ENCODE measurements around the gene LETM1. TPM values are rescaled to one million over a fixed set of nuclear protein-coding genes. Genes with fewer than 3 reads are reported as not detected.

Gene LETM1
- total RNA-seq, 1 donor from 2014 or later, result 39.8 TPM

- no peak for ATAC-seq
- no peak for DNase-seq (ENCODE audit: missing footprints)
- intact Hi-C loops (cut with DNase I), result no loop called here
These were observed 40.6 kb downstream of the LETM1 start for GRCh38 chr4:1815096-1815996.

GRCh38 chr4:1814453-1814852, 41.5 kb downstream of the LETM1 start:
- DNase-seq (ENCODE audit: missing footprints) (no peak), ATAC-seq (no peak)
- intact Hi-C loops (cut with DNase I), result no loop called here

DNA sequence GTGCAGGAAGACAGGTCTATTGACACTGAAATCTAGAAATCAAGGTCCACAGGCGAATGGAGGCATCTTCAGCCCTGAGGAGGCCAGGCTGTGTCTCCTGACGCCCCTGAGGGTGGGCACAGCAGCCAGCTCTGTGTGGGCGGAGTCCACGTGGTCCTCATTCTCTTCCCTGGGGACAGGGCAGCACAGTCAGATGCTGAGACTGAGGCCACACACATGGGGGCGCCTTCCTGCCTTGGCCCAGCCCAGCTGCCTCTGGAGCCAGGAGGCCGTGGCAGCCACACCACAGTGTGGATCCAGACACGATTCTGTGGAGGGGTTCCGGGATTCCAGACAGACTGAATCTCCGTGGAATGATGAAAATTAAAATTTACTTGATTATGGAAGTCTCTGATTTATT, 42.0 kb downstream of the LETM1 start:
- intact Hi-C loops (cut with DNase I), result no loop called here
- ATAC-seq (no peak), DNase-seq (ENCODE audit: missing footprints) (no peak)

GRCh38 chr4:1813231-1813630, 42.7 kb downstream of the LETM1 start:
- no peak for DNase-seq (ENCODE audit: missing footprints)
- no peak for ATAC-seq
- intact Hi-C loops (cut with DNase I), result no loop called here

GRCh38 chr4:1812720-1813119, 43.2 kb downstream of the LETM1 start:
- intact Hi-C loops (cut with DNase I), result no loop called here
- DNase-seq (ENCODE audit: missing footprints), result no peak
- ATAC-seq, result no peak

DNA sequence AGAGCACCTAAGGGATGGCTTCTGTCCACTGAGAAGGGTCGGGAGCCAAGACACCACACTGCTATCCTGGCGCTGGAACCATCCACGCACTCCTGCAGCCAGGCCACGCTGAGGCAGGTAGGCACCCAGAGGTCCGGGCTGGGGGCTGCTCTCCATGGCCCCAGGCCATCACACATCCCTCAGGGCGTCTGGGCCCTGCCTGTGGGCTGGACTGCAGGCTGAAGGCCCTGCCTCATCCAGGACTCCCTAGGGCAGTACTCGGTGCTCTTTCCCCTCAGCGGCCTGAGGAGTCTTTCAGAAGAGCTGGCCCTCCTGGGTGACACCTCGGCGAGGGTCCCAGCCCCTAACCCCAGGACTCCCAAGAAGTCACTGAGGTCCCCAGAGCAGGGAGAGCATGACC, 45.2 kb downstream of the LETM1 start:
- DNase-seq (ENCODE audit: missing footprints), result no peak
- intact Hi-C loops (cut with DNase I), result loop anchor here (1.0 kb wide), 1 partner anchor 64 kb away; no protein-coding TSS in a partner anchor
- ATAC-seq, result no peak

GRCh38 chr4:1809754-1810502, 46.0 kb downstream of the LETM1 start:
- DNase-seq (ENCODE audit: missing footprints), result peak; percentile 80
- intact Hi-C loops (cut with DNase I), result loop anchor here (1.0 kb wide), 1 partner anchor 64 kb away; no protein-coding TSS in a partner anchor
- peak; percentile 55 for ATAC-seq

- DNase-seq (ENCODE audit: missing footprints), result no peak
- intact Hi-C loops (cut with DNase I), result no loop called here
- no peak for ATAC-seq
These were observed 46.9 kb downstream of the LETM1 start for GRCh38 chr4:1808851-1809753.

GRCh38 chr4:1808396-1808795, 47.6 kb downstream of the LETM1 start:
- ATAC-seq, result no peak
- intact Hi-C loops (cut with DNase I), result no loop called here
- DNase-seq (ENCODE audit: missing footprints), result no peak

- DNase-seq (ENCODE audit: missing footprints) (no peak), ATAC-seq (no peak)
- intact Hi-C loops (cut with DNase I), result no loop called here
These were observed 48.6 kb downstream of the LETM1 start for GRCh38 chr4:1807332-1807777.

DNA sequence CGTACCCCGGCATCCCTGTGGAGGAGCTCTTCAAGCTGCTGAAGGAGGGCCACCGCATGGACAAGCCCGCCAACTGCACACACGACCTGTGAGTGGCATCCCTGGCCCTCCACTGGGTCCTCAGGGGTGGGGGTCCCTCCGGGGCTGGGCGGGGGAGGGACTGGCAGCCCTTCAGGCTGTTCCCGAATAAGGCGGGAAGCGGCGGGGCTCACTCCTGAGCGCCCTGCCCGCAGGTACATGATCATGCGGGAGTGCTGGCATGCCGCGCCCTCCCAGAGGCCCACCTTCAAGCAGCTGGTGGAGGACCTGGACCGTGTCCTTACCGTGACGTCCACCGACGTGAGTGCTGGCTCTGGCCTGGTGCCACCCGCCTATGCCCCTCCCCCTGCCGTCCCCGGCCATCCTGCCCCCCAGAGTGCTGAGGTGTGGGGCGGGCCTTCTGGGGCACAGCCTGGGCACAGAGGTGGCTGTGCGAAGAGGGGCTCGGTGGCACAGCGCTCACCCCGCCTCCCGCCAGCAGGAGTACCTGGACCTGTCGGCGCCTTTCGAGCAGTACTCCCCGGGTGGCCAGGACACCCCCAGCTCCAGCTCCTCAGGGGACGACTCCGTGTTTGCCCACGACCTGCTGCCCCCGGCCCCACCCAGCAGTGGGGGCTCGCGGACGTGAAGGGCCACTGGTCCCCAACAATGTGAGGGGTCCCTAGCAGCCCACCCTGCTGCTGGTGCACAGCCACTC, 49.2 kb downstream of the LETM1 start:
- DNase-seq (ENCODE audit: missing footprints), result no peak
- intact Hi-C loops (cut with DNase I), result no loop called here
- ATAC-seq, result no peak

DNA sequence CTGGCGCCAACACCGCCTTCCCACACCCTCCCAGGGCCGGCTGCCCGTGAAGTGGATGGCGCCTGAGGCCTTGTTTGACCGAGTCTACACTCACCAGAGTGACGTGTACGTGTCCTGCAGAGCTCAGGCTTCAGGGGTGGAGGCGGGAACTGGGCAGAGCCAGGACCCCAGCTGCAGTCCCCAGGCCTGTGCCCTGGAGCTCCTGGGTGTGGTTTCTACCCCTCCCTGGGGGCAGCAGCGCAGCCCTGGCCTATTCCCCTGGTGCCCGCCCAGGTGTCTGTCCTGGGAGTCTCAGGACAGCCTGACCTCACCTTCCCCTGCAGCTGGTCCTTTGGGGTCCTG, 49.8 kb downstream of the LETM1 start:
- ATAC-seq (no peak), DNase-seq (ENCODE audit: missing footprints) (no peak)
- intact Hi-C loops (cut with DNase I), result no loop called here

GRCh38 chr4:1805493-1806222, 50.3 kb downstream of the LETM1 start:
- intact Hi-C loops (cut with DNase I), result no loop called here
- DNase-seq (ENCODE audit: missing footprints), result no peak
- ATAC-seq, result no peak

DNA sequence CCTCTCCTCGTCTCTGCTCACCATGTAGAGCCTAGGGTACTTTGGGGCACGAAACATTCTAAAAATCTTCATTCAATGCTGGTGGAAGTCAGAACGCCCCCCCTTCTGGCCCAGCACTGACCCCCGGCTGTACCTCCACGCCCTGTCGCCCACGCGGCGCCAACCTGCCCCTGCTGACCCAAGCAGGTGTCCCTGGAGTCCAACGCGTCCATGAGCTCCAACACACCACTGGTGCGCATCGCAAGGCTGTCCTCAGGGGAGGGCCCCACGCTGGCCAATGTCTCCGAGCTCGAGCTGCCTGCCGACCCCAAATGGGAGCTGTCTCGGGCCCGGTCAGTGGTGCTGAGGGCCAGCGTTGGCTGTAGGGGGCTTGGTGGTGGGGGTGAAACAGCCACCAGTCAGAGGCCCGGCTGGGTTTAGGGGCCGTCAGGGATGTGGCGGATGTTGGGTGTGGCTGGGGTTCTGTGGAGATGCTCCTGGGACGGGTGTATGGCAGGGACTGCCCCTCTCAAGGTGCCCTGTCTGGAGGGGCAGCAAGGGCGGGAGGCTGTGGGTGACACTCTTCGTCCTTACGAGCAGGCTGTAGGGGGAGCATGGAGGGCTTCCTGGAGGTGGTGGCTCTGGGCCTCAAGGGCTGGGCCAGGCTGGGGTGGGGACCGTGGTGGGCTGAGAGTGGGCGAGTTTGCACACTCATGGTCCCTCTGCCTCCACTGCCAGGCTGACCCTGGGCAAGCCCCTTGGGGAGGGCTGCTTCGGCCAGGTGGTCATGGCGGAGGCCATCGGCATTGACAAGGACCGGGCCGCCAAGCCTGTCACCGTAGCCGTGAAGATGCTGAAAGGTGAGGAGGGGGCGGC, 51.1 kb downstream of the LETM1 start:
- intact Hi-C loops (cut with DNase I), result no loop called here
- ATAC-seq, result no peak

GRCh38 chr4:1803523-1804423, 52.2 kb downstream of the LETM1 start:
- intact Hi-C loops (cut with DNase I), result no loop called here
- no peak for DNase-seq (ENCODE audit: missing footprints)
- ATAC-seq, result no peak

More for the DNA sequence above, 51.1 kb downstream of the LETM1 start:
- no peak for DNase-seq (ENCODE audit: missing footprints)

Data from Right ventricle myocardium inferior (tissue), 1 donor.